GM12878 (cell line): ENCODE results near the gene DNASE1.

Experiments
- CEBPB ChIP-seq, 2 experiments: fragments of 150-350 bp in 1 of 2; IDR thresholded peaks; 2 replicates each; pipeline ENCODE4 v1.6.1; 2012 to 2014; ENCODE audit warnings: low read depth in 2 of 2, low read length in 2 of 2, borderline replicate concordance in 1 of 2, inconsistent platforms in 1 of 2
- EZH2 ChIP-seq: IDR thresholded peaks from 2 replicates; pipeline ENCODE4 v1.6.1; 2012; ENCODE audit warnings: low read depth, mild to moderate bottlenecking, control low read depth, inconsistent platforms, low read length, borderline replicate concordance; ENCODE audit not compliant: control insufficient read depth
- HDAC2 ChIP-seq: fragments of 200-600 bp; sonication (generic); IDR thresholded peaks from 2 replicates; pipeline ENCODE4 v1.6.1; 2017
- NRF1 ChIP-seq: conservative IDR thresholded peaks from 2 replicates; pipeline ENCODE4 v1.6.1; 2011; ENCODE audit warnings: mild to moderate bottlenecking, low read depth, low read length, improper control_type of control experiment
- SRF ChIP-seq, 2 experiments: IDR thresholded peaks; 2 replicates each; pipeline ENCODE4 v1.6.1; 2011; ENCODE audit warnings: low read depth in 2 of 2, low read length in 2 of 2, mild to moderate bottlenecking in 1 of 2, moderate library complexity in 1 of 2
- TAF1 ChIP-seq: IDR thresholded peaks from 2 replicates; pipeline ENCODE4 v1.6.1; 2011; ENCODE audit warnings: mild to moderate bottlenecking, low read depth, low read length, borderline replicate concordance
- TCF12 ChIP-seq: IDR thresholded peaks from 2 replicates; pipeline ENCODE4 v1.6.1; 2011; ENCODE audit warnings: low read depth, mild to moderate bottlenecking, low read length
- YY1 ChIP-seq: IDR thresholded peaks from 2 replicates; pipeline ENCODE4 v1.6.1; 2011; ENCODE audit warnings: low read depth, mild to moderate bottlenecking, low read length
- TF ChIP-seq, protein P1 (sequence below), 3 experiments: IDR thresholded peaks in 2 of 3; conservative IDR thresholded peaks in 1 of 3; 2 replicates each; pipeline ENCODE4 v1.5.1; 2011; ENCODE audit warnings: low read depth in 3 of 3, low read length in 3 of 3, mild to moderate bottlenecking in 3 of 3, control low read depth in 2 of 3, moderate library complexity in 2 of 3, inconsistent platforms in 1 of 3, mixed read lengths in 1 of 3; ENCODE audit not compliant: control insufficient read depth in 2 of 3, insufficient read depth in 1 of 3; ENCODE audit errors: extremely low read depth in 1 of 3
- TF ChIP-seq, protein P2 (sequence below): fragments of 450-650 bp; IDR thresholded peaks from 2 replicates; pipeline ENCODE4 v1.6.1; 2018; ENCODE audit warnings: mild to moderate bottlenecking, low read depth, moderate library complexity; ENCODE audit not compliant: partially characterized antibody

DNA sequence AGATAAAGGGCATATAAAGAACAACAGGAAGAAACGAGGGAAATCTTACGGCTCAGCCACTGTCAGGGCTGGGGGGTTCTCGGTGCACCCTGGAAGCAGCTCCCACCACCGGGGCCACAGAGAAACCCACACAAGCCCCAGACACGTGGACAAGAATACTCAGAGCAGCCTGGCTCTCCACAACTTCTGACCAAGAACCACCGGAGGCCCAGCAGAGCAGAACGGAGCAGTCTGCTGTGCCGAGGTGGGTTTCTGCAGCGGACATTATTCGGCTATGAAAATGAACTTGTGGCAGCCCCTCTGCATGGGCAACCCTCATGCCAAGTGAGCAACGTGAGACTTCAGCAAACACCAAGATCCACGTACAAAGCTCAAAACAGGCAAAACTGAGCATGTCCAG lies 6.8 kb downstream of the DNASE1 start:
- TF ChIP-seq, protein P1, sequence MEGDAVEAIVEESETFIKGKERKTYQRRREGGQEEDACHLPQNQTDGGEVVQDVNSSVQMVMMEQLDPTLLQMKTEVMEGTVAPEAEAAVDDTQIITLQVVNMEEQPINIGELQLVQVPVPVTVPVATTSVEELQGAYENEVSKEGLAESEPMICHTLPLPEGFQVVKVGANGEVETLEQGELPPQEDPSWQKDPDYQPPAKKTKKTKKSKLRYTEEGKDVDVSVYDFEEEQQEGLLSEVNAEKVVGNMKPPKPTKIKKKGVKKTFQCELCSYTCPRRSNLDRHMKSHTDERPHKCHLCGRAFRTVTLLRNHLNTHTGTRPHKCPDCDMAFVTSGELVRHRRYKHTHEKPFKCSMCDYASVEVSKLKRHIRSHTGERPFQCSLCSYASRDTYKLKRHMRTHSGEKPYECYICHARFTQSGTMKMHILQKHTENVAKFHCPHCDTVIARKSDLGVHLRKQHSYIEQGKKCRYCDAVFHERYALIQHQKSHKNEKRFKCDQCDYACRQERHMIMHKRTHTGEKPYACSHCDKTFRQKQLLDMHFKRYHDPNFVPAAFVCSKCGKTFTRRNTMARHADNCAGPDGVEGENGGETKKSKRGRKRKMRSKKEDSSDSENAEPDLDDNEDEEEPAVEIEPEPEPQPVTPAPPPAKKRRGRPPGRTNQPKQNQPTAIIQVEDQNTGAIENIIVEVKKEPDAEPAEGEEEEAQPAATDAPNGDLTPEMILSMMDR (IDR thresholded peaks at IDR 0.05 in 2 of 3, conservative IDR thresholded peaks at IDR 0.05 in 1 of 3; ENCODE audit: control insufficient read depth in 2 of 3, extremely low read depth in 1 of 3, insufficient read depth in 1 of 3, low read depth in 3 of 3, low read length in 3 of 3): no peak
- no peak for TF ChIP-seq CEBPB (IDR thresholded peaks at IDR 0.05; ENCODE audit: borderline replicate concordance in 1 of 2, low read depth in 2 of 2, low read length in 2 of 2)
- TF ChIP-seq TAF1: no peak
- no peak for TF ChIP-seq TCF12
- no peak for TF ChIP-seq EZH2
- TF ChIP-seq SRF (IDR thresholded peaks at IDR 0.05; ENCODE audit: low read depth in 2 of 2, low read length in 2 of 2): no peak
- TF ChIP-seq HDAC2: no peak
- TF ChIP-seq NRF1: no peak
- no peak for TF ChIP-seq YY1
- TF ChIP-seq, protein P2, sequence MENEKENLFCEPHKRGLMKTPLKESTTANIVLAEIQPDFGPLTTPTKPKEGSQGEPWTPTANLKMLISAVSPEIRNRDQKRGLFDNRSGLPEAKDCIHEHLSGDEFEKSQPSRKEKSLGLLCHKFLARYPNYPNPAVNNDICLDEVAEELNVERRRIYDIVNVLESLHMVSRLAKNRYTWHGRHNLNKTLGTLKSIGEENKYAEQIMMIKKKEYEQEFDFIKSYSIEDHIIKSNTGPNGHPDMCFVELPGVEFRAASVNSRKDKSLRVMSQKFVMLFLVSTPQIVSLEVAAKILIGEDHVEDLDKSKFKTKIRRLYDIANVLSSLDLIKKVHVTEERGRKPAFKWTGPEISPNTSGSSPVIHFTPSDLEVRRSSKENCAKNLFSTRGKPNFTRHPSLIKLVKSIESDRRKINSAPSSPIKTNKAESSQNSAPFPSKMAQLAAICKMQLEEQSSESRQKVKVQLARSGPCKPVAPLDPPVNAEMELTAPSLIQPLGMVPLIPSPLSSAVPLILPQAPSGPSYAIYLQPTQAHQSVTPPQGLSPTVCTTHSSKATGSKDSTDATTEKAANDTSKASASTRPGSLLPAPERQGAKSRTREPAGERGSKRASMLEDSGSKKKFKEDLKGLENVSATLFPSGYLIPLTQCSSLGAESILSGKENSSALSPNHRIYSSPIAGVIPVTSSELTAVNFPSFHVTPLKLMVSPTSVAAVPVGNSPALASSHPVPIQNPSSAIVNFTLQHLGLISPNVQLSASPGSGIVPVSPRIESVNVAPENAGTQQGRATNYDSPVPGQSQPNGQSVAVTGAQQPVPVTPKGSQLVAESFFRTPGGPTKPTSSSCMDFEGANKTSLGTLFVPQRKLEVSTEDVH: no peak
